GM04504 (cell line): ENCODE measurements around the gene SPACA5B.
"Not testable (repeated sequence)": the region's sequence is repeated elsewhere in the genome, so short reads cannot be mapped to it uniquely, and the experiment has no call there.

Experiments
- DNase-seq: peaks from one replicate; pipeline ENCODE4 v3.0.0-alpha.2; 2012; ENCODE audit warnings: low read depth

Gene SPACA5B

DNA sequence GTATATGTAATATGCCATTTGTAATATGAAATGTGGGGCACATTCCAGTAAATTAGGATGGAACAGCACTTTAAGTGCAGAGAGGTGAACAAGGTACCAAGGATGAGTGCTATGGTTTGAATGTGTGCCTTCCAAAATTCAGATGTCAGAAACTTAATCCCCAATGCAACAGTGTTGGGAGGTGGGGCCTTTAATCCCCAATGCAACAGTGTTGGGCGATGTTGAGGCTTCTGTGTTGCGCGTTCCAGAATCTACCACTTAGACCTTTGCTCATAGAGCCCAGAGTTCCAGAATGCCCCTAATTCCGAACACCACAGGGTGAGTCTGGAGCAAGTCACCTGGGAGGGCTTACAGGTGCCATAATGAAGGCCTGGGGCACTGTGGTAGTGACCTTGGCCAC, at the start of gene SPACA5B:
TSS of gene SPACA5B (plus strand) at position 301 of the 400 bp plus-strand sequence. CDS start at position 363, 62 bp downstream.
- not testable (repeated sequence) for DNase-seq

DNA sequence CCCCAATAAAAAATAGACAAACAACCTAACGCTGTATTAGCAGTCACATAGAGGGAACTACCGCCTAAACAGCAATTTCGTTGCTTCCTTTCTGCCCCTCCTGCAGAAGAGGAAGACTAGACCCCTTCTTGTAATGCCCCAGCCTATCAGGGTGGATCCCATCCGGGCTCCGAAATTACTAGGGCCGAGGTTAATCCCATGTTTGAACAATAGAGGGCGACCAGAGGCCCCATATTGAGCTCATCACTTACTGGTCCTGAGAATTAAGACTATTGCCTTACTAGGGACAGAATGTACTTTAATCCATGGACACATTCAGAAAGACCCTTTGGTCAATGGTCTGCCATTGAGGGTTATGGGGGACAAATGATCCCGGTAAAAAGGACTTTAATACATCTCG, 47.2 kb upstream of the SPACA5B start:
- DNase-seq = no peak

DNA sequence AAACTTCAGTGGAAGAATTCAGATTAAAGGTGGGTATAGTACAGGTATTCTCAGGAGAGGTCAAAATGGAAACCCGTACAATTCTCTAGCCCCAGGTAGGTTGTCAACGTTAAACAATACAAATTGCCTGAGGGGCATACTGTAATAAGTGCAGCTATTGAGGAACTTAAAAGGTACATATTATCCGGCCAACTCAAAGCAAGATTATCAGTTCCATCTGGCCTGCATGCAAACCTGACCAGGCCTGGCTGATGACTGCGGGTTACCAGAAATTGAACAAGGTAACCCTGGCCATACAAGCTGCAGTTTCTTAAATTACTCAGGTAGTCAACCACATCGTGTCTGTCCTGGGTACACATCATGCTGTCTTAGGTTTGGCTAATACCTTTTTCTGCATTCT, 46.7 kb upstream of the SPACA5B start:
- no peak for DNase-seq

GRCh38 chrX:48086082-48086481, 44.3 kb upstream of the SPACA5B start:
- DNase-seq = no peak

GRCh38 chrX:48090123-48090522, 40.3 kb upstream of the SPACA5B start:
- DNase-seq = no peak

DNA sequence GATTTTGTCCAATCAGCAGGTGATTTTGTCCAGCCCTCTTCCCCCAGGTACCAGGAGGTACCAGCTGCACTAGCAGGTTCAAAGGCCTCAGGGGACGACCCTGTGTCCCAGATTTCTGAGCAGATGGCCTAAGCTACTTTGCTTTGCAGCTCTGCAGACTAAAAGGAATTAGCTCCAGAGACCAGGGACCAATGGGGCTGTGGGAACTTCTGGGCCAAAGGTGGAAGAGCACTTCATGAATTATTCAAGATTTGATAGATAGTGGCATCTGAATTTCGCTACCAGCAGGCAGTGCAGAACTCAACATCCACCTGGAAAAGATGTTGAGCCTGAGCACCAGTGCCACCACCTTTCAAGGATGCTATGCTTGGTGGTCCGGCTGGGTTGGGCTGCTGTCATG, 37.9 kb upstream of the SPACA5B start:
- DNase-seq = not testable (repeated sequence)

GRCh38 chrX:48101443-48101842, 29.0 kb upstream of the SPACA5B start:
- DNase-seq = no peak

GRCh38 chrX:48102874-48103374, 27.5 kb upstream of the SPACA5B start:
- DNase-seq = no peak

- no peak for DNase-seq
These were observed 22.7 kb upstream of the SPACA5B start for GRCh38 chrX:48107717-48108116.

- DNase-seq = not testable (repeated sequence)
These were observed 5.1 kb upstream of the SPACA5B start for GRCh38 chrX:48125286-48125685.

GRCh38 chrX:48132308-48132844, 1.9 kb downstream of the SPACA5B start:
- DNase-seq = not testable (repeated sequence)

- not testable (repeated sequence) for DNase-seq
These were observed 8.7 kb downstream of the SPACA5B start for GRCh38 chrX:48139076-48139475.

- not testable (repeated sequence) for DNase-seq
These were observed 11.5 kb downstream of the SPACA5B start for GRCh38 chrX:48141810-48142508.

DNA sequence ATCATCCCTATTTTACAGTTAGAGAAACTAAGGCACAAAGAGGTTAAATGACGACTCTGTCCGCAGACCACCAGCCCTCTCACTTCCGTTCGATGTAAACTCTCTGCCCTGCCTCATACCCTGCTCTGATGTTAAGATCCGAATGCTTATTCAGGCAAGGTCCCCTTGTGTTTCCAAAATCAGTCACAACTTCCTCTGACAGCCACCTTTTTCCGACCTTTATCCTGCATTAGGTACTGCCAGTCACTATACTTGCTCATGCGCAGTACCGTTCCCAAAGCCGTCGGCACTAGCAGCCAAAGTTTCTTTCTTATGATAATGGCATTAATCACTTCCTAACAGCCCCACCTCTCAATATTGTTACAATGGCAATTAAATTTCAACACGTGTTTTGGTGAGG, 12.3 kb downstream of the SPACA5B start:
- not testable (repeated sequence) for DNase-seq

- DNase-seq = no peak
These were observed 23.3 kb downstream of the SPACA5B start for GRCh38 chrX:48153769-48154168.

GRCh38 chrX:48154796-48155195, 24.4 kb downstream of the SPACA5B start:
- DNase-seq = no peak

GRCh38 chrX:48156014-48156413, 25.6 kb downstream of the SPACA5B start:
- DNase-seq = no peak

- no peak for DNase-seq
These were observed 34.8 kb downstream of the SPACA5B start for GRCh38 chrX:48165241-48165640.

DNA sequence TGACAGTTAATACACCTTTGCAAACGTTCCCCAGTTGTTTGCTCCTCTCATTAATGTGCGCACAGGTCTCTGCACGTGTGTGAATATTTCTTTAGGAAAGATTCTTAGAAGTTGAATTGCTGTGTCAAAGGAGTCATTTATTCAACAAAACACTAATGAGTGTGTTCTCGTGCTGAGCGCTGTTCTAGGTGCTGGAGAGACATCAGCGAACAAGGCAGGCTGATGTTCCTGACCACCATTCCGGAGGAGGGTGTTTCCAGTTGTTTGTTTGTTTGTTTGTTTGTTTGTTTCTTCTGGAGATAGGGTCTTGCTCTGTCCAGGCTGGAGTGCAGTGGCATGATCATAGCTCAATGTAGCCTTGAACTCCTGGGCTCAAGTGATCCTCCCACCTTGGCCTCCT, 35.9 kb downstream of the SPACA5B start:
- not testable (repeated sequence) for DNase-seq

GRCh38 chrX:48179691-48180090, 49.3 kb downstream of the SPACA5B start:
- no peak for DNase-seq

DNA sequence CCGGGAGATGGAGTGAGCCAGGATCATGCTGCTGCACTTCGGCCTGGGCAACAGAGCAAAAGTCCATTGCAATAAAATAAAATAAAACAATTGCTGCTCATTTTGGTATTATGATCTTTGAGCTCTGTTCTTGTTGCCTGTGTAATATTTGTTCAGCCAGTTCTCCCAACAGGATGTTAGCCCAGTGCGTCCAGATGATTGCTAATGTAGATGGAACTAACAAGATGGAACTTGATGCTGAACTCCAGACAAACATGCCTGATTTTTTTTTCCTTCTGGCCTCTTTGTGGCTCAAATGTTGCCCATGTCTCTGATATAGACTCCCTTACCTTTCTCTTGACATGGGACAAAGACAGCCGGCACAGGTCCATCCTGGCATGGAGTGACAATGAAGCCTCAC, 50.4 kb downstream of the SPACA5B start:
- no peak for DNase-seq

DNA sequence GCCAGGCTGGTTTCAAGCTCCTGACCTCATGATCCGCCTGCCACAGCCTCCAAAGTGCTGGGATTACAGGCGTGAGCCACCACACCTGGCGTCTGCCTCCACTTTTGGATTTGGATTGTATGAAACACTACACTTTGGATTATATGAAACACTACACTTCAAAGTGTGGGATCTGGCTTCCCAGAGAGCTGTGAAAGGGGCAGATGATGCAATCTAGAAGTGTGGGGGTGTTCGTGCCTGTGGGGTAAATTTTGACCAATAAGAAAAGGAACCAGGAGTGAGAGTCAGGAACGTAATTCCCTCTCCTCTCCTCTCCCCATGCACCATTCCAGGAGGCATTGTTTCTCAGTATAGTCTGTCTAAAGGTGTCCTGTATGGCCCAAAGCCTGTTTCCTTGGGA, 51.5 kb downstream of the SPACA5B start:
- not testable (repeated sequence) for DNase-seq
